ENCODE data around the gene TMEM86A.

DNA sequence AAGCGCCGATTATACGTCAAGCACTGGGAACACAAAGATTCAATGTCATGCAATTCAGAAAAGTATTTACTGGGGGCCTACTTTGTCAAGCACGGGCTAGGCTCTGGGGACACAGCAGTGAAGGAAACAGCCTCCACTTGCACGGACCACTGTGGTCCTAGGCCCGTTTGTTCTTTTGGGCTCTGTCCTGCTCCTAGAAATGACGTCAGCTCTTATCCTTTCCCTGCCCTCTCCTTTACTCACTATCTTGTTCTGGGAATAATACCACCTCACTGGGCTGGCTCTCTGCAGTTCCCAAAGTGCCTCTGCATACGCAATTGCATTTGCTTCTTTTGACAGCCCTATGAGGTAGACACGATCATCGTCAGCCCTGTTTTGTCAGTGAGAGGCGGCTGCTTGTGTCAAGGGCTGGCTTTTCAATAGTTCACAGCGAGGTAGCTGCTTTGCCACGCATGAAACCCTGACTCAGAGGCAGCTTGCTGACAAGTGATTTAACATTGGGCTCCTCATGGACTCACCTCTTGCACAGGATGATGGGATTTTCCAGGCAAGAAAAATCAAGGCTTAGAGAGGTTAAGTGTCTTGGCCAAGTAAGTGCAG lies 50.3 kb downstream of the TMEM86A start:
- no peak for TF ChIP-seq POLR2A (IDR thresholded peaks at IDR 0.05)
- TF ChIP-seq, protein P1, sequence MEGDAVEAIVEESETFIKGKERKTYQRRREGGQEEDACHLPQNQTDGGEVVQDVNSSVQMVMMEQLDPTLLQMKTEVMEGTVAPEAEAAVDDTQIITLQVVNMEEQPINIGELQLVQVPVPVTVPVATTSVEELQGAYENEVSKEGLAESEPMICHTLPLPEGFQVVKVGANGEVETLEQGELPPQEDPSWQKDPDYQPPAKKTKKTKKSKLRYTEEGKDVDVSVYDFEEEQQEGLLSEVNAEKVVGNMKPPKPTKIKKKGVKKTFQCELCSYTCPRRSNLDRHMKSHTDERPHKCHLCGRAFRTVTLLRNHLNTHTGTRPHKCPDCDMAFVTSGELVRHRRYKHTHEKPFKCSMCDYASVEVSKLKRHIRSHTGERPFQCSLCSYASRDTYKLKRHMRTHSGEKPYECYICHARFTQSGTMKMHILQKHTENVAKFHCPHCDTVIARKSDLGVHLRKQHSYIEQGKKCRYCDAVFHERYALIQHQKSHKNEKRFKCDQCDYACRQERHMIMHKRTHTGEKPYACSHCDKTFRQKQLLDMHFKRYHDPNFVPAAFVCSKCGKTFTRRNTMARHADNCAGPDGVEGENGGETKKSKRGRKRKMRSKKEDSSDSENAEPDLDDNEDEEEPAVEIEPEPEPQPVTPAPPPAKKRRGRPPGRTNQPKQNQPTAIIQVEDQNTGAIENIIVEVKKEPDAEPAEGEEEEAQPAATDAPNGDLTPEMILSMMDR (IDR thresholded peaks at IDR 0.05), result no peak

Data from thyroid gland (tissue), 4 donors.